Amygdala (tissue), 56 donors: ENCODE results near the gene RPP40.
"Not testable (repeated sequence)": the region's sequence is repeated elsewhere in the genome, so short reads cannot be mapped to it uniquely, and the experiment has no call there.

Source experiments
- DNase-seq, 56 donors: peaks; one replicate each; lab custom pipeline; 2025; lab: John Stamatoyannopoulos, UW

RPP40 gene, protein sequence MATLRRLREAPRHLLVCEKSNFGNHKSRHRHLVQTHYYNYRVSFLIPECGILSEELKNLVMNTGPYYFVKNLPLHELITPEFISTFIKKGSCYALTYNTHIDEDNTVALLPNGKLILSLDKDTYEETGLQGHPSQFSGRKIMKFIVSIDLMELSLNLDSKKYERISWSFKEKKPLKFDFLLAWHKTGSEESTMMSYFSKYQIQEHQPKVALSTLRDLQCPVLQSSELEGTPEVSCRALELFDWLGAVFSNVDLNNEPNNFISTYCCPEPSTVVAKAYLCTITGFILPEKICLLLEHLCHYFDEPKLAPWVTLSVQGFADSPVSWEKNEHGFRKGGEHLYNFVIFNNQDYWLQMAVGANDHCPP

DNA sequence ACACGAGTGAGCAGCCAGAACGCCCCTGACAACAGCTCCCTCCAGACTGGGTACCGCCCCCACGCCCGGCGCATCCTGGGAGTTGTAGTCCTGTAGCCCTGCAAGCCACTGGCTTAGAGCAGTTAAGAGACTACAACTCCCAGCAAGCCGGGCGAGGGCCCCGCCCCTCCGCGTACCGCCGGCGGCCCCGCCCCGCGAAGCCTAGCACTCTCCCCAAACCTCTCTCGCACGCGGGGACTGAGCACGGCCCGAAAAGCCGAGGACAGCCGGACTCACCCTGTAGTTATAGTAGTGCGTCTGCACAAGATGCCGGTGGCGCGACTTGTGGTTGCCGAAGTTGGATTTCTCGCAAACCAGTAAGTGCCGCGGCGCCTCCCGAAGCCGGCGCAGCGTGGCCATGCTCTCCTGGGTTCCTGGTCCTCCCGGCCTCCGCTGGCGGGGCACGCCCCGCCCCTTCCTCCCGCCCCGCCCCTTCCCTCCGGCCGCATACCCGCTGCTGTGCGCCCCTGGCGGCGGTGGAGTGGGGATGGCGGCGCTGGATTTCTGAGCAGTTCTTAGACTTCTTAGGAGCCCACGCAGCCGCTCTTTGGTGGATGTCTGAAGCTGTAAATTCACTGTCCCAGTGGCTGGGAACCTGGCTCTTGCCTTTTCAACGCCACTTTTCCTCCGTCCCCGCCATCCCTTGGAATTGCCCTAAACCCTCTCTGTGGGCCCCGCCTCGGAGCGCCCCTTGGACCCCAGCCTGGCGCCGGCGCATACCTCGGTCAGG lies at the start of gene RPP40:
Gene RPP40 (minus strand): TSS at position 434 of the 769 bp plus-strand sequence. CDS start 35 bp downstream, at position 399.
- peak; percentile 54 to 99 (median 96) for DNase-seq

DNA sequence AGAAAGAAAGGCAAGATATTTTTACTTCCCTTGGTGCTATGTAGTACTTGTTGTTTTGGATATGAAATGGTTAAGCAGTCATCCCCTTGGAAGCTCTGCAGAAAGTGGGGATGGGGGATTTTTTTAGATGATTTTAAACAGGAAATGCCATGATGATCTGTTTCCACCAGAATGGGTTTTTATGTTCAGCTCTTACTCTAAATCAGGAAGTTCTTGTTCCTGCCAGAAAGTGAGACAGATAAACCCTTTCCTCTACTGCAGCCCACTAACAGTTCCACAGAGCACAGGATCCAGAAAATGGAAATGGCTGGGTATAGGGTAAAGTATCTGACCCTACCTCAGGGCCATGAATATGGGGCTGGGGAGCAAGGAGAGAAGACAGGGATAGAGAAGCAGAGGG lies 49.2 kb upstream of the RPP40 start:
- DNase-seq: no peak

DNA sequence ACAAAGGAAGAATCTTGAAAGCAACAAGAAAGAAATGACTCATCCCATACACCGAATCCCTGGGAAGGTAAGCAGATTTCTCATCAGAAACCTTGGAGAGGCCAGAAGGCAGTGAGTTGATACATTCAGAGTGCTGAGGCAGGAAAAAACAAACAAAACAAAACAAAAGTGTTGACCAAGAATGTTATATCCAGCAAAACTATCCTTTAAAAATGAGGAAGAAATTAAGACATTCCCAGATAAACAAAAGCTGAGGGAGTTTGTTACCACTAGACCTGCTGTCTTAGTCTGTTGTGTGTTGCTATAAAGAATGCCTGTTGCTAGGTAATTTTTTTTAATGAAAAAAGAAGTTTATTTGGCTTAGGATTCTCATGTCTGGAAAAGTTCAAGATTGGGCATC lies 47.6 kb upstream of the RPP40 start:
- DNase-seq: no peak

DNA sequence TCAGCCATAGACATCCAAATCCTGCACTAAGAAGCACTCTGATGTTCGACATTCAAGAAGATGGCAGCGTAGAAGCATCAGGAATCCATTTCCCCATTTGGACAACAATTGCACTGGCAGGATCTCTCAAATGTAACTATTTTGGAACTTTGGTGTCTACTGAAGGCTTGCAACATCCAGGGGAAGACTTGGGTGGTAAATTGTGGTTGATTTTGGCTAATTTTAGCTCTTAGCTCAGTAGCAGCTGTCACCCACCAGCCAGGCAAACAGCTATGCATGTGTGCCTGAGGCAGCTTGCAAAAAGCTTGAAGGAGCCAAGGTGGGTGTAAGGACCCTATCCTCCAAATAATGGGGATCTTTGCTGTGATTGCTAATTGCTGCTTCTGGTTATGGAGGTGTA lies 46.2 kb upstream of the RPP40 start:
- DNase-seq: no peak

DNA sequence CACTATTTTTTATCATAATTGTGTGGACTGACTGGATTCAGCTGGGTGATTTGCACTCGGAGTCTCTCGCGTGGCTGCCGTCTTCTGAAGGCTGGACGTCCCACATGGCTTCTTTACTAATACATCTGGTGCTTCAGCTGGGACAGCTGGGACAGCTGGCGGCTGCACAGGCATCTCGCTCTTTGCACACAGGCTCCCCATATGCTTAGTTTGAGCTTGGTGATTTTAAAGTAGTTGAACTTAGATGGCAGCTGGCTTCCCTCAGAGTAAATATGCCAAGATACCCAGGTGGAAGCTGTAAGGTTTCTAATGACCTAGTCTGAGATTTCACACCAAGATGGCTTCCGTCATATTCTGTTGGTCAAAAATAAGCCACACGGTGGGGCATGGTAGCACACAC lies 42.6 kb upstream of the RPP40 start:
- DNase-seq: no peak

DNA sequence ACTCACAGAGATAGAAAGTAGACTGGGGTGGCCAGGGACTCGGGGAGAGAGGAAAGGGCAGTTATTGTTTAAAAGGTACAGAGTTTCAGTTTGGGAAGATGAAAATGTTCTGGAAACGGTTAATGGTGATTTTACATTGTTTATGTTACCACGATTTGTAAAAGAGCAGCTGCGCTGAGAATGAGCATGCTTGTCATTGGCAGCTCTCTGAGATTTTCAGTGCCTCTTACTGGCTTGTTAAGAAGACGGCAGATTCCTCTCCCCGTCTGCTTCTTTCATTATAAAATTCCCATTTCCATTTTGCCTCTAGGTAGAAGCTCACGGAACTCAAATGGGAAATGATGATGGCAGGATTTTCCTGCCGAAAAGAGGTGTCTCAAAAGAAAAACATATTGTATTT lies 41.6 kb upstream of the RPP40 start:
- DNase-seq: no peak

DNA sequence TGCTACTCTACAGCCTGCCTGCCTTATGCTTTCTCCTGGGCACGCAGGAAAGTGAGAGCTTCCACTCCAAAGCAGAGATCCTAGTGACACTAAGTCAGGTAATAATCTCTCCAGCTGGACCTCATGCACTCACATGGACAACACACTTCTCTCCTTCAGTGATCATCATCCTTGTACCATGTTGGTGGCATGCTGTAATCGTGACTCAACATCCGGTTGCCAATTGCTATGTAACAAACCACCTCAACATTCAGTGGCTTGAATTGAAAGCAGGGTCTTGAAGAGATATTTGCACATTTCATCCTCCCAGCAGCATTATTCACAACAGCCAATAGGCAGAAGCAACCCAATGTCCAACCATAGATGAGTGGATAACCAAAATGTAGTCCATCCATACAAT lies 41.0 kb upstream of the RPP40 start:
- no peak for DNase-seq

DNA sequence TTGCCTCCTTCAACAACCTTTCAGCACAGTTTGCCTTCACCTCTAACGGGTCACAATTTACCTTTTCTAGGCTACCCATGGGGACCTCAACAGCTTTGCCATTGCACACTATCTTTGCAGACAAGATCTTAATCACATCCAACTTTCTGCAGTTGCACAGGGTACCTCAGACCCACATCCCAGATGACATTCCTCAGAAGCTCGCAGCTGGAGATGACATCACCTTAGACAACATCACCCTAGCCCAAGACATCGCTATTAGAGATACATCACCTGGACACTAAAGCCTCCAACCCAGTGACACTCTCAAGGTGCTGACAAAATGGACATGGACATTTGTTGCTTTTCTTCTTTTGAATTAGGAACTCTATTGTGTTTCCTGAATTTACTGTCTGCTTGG lies 38.6 kb upstream of the RPP40 start:
- DNase-seq: no peak

DNA sequence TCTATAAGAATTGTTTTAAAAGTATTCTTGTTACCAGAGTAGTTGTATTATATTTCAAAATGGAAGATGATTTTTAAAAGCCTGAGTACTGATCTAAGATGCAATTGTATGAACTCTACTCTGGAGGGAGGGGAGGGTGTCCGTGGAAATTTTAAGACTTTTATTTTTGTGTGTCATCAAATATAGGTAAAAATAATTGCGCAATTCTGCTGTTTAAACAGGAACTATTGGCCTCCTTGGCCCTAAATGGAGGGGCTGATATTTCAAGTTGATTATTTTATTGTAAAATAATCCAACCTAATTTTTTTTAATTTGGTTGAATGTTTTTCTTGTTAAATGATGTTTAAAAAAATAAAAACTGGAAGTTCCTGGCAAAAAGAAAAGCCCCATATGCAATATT lies 38.1 kb upstream of the RPP40 start:
- no peak for DNase-seq

DNA sequence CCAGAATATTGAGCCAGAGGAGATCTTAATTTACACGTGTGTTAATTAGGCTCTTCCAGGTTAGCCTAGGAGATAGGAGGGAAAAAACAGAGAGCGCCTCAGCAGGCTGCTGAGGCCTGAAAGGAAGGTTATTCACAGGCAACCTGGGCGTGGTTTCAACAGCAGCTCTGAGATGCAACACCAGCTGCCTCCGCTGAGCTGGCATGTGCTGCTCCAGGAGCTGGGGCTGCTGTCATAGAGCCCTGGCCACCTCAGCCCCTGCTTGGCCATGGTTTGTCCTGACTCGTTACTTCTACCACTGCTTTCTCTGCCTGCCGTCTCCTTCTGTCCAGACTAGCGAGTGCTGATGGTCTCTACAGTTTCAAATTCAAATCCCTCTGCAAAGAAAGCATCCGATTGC lies 32.4 kb upstream of the RPP40 start:
- DNase-seq: no peak

DNA sequence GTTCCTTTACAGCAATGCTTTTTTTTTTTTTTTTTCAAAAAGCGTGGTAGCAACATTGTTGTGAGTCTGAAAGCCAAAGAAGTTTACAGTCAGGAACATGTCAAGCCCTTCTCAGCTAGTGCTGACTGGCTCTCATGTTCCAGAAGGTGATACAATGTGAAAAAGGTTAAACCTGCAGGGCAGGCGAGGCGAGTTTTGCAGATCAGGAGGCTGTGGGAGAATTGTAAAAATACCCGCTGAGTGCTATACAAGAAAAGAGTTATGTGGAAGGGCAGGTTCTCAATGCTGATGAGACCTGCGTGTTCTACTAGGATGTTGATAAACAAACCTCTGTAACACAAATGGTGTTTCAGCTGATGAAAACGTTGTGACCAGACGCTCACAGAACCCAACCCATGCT lies 30.9 kb upstream of the RPP40 start:
- DNase-seq: no peak

DNA sequence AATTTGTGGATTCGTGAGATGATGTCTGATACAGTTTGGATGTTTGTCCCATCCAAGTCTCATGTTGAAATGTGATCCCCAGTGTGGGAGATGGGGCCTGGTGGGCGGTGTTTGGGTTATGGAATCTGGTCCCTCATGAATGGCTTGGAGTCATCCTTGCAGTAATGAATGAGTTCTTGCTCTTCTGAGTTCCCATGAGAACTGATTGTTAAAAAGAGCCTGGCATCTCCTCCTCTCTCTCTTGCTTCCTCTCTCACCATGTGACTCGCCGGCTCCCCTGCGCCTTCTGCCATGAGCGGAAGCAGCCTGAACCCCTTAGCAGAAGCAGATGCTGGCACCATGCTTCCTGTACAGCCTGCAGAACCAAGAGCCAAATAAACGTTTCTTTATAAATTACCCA lies 30.5 kb upstream of the RPP40 start:
- peak in 10 of 56 donors; percentile 2 to 33 (median 12) for DNase-seq

DNA sequence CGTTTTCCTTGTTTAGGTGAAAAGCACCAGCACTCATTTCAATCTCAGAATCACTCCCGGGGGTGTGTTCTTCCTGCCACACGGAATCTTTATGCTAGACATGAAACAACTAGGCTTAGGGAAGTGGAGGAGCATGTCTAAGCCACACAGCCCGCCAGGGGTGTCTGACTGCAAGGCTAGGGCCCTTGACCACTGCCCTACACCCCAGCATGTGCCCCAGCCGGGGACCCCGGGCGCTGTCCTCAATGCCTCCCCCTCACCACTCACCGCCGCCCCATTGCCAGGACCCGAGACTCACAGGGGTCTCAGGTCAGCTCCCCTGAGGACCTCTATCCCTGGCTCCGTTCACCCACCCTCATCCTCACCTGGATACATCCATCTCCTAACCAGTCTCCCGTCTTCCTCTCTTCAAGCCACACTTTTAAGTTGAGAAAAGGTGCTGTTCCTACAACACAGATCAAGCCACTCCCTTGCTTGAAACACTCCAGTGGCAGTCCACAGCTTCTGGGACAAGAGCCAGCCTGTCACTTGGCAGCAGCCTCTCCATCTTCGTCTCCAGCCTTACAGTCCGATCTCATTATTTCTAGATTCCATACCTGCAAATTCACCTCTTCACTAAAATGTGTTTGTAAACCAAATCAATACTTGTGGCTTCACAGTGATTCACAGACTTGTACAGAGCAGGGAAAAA lies 29.5 kb upstream of the RPP40 start:
- DNase-seq: not testable (repeated sequence)

DNA sequence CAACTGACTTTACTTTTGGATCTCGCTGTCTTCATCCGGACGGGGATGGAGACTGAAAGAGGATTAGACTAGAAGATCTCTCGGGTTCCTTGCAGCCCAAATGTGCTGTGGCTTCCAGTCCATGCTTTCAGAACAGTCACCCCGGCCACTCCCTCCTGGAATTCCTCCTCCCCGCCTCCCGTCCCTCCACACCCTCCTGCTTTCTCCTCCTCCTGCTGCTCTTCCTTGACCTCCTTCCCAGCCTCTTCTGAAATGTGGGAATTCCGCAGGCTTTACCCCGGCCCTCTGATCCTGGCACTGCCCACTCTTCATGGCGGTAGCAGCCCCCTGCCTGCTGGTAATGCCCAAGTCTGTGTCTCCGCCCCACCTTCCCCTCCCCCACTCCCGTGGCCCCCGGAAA lies 28.9 kb upstream of the RPP40 start:
- DNase-seq: not testable (repeated sequence)

DNA sequence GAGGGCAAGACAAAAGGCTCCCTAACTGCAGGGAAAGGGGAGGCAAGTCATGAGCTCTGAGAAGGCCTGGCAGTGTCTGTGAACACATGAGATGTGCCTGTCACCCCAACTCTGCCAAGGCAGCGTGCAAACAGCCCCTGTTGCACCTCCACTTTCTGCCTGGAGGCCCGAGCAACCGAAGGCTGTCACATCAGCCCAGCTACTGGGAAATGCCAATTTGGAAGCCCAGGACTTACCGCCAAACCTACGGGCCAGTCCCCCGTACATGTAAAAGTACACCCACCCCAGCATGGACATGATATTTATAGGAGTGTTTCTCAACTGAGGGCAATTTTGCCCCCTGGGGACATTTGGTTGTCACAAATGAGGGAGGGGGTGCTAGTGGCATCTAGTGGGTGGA lies 27.3 kb upstream of the RPP40 start:
- DNase-seq: no peak

DNA sequence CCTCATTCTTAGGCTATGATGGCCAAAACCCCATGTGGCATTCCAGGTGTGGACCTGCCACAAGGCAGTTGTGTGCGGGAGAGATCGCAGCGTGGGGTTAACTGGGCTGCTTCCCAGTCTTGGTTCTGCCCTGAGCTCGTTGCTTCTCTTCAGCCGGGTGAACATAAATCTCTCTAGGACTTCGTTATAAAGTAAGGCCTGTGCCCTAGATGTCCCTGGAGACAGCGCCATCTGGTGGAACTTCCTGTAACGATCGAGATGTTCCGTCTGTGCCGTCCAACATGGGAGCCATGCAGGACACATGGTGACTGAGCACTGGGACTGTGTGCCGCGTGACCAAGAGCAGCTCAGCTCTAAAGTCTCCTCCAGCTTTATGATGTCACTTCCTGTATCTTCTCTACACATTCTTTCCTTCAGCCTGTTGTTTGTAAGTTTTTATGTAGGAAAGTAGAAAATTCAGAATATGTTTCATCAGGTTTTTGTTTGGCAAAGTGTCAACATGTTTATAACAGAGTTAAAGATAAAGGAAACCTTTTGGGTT lies 26.8 kb upstream of the RPP40 start:
- peak in 39 of 56 donors; percentile 2 to 77 (median 42) for DNase-seq

DNA sequence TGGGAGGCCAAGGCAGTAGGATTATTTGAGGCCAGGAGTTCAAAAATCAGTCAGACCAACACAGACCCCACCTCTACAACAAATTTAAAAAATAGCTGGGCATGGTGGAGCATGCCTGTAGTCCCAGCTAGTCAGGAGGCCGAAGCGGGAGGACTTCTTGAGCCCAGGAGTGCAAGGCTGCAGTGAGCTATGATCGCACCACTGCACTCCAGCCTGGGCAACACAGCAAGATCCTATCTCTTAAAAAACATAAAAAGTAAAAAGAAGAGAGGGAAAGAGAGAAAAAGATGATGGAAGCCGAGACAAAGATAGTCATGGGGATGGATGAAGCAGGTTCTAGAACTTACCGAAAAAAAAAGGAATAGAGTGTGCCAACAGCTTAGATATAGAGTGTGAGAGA lies 25.8 kb upstream of the RPP40 start:
- no peak for DNase-seq

DNA sequence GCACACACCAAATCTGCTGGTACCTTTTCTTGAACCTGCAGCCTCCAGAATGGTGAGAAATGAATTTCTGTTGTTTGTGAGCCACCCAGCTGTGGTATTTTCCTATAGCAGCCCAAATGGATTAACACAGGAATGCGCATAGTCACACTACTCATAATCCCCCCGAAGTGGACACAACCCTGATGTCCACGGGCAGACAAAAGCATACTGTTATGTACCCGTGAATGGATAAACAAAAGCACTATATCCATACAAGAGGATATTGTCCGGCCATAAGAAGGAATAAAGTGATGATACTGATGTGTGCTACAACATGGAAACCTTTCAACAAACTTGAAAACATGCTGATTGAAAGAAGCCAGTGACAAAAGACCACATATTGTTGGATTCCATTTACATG lies 25.1 kb upstream of the RPP40 start:
- no peak for DNase-seq

DNA sequence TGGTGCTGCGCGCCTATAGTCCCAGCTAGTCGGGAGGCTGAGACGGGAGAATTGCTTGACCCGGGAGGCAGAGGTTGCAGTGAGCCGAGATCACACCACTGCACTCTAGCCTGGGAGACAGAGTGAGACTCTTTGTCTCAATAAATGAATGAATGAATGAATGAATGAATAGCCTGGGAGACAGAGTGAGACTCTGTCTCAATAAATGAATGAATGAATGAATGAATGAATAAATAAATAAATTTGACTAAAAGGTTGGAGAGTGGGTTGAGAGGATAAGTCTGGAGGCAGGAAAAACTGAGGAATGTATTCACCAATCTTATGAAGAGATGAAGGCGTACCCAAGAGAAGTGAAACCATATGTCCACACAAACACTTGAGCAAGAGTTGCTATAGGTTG lies 24.5 kb upstream of the RPP40 start:
- DNase-seq: no peak

DNA sequence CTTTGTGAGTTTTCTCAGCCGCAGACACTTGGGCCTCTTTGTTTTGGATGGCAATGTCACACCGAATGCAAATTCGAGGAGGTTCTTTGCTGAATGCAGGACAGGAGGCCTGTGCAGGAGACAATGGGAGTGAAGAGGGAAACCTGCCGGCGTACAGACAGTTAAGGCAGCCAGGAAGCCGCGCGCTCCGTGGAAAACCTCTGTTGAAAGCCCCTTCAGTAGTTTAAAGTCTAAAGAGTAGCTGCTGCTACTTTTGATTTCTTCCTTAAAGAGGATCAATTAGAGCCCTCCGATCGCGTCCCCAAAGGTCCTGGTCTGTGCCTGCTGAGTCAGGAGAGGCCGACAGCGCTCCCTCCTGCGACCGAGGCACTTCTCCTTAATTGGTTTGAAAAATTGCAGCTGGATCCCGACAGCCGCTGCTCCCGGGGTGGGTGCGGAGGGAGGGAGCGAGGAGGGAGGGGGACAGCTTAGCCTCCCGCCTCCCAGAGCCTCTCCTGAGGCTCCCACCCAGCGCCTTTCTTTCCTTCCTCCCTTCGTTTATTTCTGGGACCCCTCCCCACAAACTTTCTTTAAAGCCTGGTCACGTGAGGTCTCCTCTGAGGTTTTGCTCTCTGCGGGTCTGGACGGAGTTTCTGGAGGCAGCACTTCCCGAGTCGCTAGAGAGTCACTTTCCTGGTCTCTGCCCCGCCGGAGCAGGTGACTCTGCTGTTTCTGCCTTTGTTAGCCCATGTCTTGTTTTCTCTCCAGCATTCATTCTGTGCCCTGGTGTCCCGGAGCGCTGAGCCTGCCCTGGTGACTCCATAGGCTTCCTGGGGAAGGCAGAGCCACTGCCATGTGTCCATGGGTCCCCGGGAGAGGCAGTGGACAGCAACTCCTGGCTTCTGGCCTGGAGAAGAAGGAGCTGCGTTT lies 22.3 kb upstream of the RPP40 start:
- peak in 24 of 56 donors; percentile 10 to 71 (median 28) for DNase-seq
